ENCODE measurements around the gene CCDC87.
A peak's percentile ranks its signal among the peaks of the same experiment; 100 is the strongest.
"Not testable (repeated sequence)": the region's sequence is repeated elsewhere in the genome, so short reads cannot be mapped to it uniquely, and the experiment has no call there.

CCDC87 gene

GRCh38 chr11:66617155-66617834 lies 24.4 kb upstream of the CCDC87 start:
- no peak for DNase-seq (ENCODE audit: low read depth in 1 of 2, low spot score in 1 of 2)

GRCh38 chr11:66616379-66617154 lies 23.7 kb upstream of the CCDC87 start, which contains the start of gene RBM14:
Gene RBM14, plus strand, starts transcription at chr11:66616630. Its CDS starts 91 bp downstream, at chr11:66616721.
- DNase-seq (ENCODE audit: low read depth in 1 of 2, low spot score in 1 of 2), result peak; percentile 91 to 99

GRCh38 chr11:66614073-66614472 lies 21.2 kb upstream of the CCDC87 start:
- no peak for DNase-seq (ENCODE audit: low read depth in 1 of 2, low spot score in 1 of 2)

- no peak for DNase-seq (ENCODE audit: low read depth in 1 of 2, low spot score in 1 of 2)
Measured at GRCh38 chr11:66612458-66612857, 19.6 kb upstream of the CCDC87 start.

- no peak for DNase-seq (ENCODE audit: low read depth in 1 of 2, low spot score in 1 of 2)
Measured at GRCh38 chr11:66609721-66610617, 17.1 kb upstream of the CCDC87 start.

- DNase-seq (ENCODE audit: low read depth in 1 of 2, low spot score in 1 of 2), result no peak
Measured at GRCh38 chr11:66607126-66607834, 14.4 kb upstream of the CCDC87 start.

GRCh38 chr11:66606608-66607007 lies 13.7 kb upstream of the CCDC87 start:
- not testable (repeated sequence) for DNase-seq (ENCODE audit: low read depth in 1 of 2, low spot score in 1 of 2)

GRCh38 chr11:66604155-66604554 lies 11.3 kb upstream of the CCDC87 start:
- DNase-seq (ENCODE audit: low read depth in 1 of 2, low spot score in 1 of 2), result no peak

- no peak for DNase-seq (ENCODE audit: low read depth in 1 of 2, low spot score in 1 of 2)
Measured at GRCh38 chr11:66603072-66603471, 10.2 kb upstream of the CCDC87 start.

GRCh38 chr11:66600631-66601233 lies 7.9 kb upstream of the CCDC87 start:
- DNase-seq (ENCODE audit: low read depth in 1 of 2, low spot score in 1 of 2), result no peak

- DNase-seq (ENCODE audit: low read depth in 1 of 2, low spot score in 1 of 2), result no peak
Measured at GRCh38 chr11:66600219-66600618, 7.4 kb upstream of the CCDC87 start.

- no peak for DNase-seq (ENCODE audit: low read depth in 1 of 2, low spot score in 1 of 2)
Measured at GRCh38 chr11:66598993-66599392, 6.1 kb upstream of the CCDC87 start.

GRCh38 chr11:66595245-66595904 lies 2.5 kb upstream of the CCDC87 start:
- no peak for DNase-seq (ENCODE audit: low read depth in 1 of 2, low spot score in 1 of 2)

- no peak for DNase-seq (ENCODE audit: low read depth in 1 of 2, low spot score in 1 of 2)
Measured at GRCh38 chr11:66593650-66594049, 787 bp upstream of the CCDC87 start.

- DNase-seq (ENCODE audit: low read depth in 1 of 2, low spot score in 1 of 2), result no peak
Measured at GRCh38 chr11:66593303-66593635, 406 bp upstream of the CCDC87 start.

- no peak for DNase-seq (ENCODE audit: low read depth in 1 of 2, low spot score in 1 of 2)
Measured at GRCh38 chr11:66591175-66591574, 1.7 kb downstream of the CCDC87 start.

- no peak for DNase-seq (ENCODE audit: low read depth in 1 of 2, low spot score in 1 of 2)
Measured at GRCh38 chr11:66589996-66590675, 2.7 kb downstream of the CCDC87 start.

GRCh38 chr11:66589315-66589714 lies 3.5 kb downstream of the CCDC87 start:
- not testable (repeated sequence) for DNase-seq (ENCODE audit: low read depth in 1 of 2, low spot score in 1 of 2)

- DNase-seq (ENCODE audit: low read depth in 1 of 2, low spot score in 1 of 2), result no peak
Measured at GRCh38 chr11:66586136-66586535, 6.7 kb downstream of the CCDC87 start.
